Measurements from ENCODE around the gene METTL16.
"Not testable (repeated sequence)": the region's sequence is repeated elsewhere in the genome, so short reads cannot be mapped to it uniquely, and the experiment has no call there.

Gene METTL16, protein sequence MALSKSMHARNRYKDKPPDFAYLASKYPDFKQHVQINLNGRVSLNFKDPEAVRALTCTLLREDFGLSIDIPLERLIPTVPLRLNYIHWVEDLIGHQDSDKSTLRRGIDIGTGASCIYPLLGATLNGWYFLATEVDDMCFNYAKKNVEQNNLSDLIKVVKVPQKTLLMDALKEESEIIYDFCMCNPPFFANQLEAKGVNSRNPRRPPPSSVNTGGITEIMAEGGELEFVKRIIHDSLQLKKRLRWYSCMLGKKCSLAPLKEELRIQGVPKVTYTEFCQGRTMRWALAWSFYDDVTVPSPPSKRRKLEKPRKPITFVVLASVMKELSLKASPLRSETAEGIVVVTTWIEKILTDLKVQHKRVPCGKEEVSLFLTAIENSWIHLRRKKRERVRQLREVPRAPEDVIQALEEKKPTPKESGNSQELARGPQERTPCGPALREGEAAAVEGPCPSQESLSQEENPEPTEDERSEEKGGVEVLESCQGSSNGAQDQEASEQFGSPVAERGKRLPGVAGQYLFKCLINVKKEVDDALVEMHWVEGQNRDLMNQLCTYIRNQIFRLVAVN

DNA sequence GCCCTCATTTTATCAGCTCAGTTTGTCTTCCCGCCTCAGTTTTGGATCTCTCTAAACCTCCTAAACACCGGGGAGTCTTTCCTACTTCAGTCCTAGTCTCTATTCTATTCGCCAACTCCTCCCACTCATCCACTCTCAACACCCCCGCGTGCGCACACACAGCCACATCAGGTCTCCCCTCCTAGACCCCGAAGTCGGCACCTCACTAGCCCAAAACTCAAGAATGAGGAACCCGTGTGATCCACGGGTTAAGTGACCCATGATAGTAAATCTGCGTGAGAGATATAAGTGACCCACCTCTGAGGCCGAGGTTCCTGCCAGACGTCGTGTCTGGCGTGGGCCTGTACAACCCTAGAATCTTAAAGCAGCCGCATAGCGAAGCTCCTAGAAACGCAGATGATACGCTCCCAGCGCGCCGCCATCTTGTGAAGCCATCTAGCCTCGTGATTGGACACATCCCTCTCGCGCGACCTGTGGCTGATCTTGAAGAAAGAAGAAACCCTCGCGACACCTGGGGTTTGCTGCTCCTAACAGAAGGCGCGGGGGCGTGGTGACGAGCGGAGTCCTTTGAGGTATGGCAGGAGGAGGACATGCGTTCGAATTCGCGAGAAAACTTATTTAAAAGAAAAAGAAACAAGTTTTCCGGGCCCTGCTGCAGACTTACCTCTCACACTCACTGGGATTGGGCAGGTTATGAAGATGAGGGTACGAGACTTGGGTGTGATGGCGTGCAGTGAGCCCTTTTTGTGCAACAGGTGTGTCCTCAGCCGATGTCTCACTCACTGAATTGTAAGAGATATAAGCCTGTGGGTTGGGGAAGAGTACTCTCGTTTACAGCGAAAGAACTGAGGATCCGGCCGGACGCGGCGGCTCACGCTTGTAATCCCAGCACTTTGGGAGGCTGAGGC, at the start of gene METTL16:
Gene METTL16, minus strand, starts transcription at position 427 of the 908 bp plus-strand sequence. CDS start 9,557 bp downstream, outside the sequence.
- peak; percentile 98 for DNase-seq (ENCODE audit: low spot score)

DNA sequence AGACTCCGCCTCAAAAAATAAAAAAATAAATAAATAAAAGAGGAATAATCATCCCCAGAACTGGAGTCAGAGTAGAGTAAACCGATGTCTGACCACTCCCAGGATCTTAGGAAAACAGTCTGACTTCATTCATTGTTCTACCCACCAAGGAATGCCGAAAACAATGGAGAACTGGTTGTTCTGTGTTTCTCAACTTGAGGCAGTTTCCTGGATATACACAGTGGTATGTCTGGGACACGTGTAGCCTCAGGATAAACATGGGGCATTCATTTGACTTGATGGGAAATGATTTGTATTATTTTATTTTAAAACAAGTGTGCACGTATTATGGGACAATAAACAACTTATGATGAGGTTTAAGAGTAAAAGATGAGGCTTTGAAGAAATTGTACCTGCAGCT, 49.0 kb upstream of the METTL16 start:
- no peak for DNase-seq (ENCODE audit: low spot score)

DNA sequence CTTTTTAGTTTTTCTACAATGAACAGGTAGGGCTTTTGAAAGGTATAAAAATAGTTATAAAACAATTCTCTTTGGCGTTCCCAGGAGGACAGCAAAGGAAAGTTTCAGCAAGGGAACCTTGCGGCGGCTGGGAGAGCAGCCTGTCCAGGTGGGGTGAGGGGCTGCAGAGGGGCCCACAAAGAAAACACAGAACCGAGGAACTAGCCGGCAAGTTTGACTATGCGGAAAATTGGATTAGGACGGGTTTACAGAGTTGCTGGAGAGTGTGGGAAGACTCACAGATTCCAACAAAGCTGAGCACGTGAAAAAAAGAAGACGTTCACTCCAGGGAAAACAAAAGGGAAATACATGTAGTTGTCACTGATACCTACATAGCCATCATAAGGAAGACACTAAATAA, 40.2 kb upstream of the METTL16 start:
- no peak for DNase-seq (ENCODE audit: low spot score)

DNA sequence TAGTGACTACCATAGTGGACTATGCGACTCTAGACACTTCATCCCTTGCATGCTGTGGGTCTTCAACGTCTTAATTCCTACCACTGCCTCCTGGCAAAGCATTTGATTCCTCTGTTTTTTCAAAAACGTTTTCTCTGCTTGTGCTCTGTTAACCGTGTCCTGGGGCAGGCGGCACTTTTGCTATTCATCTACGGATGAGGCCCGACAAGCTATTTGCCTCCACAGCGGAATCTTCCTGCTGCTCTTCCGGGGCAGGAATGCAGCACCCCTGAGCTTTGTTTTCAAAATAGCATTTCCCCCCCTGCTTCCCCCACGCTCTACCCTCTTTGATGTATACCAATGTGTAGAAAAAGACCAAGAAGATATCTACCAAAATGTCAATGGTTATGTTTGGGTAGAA, 39.8 kb upstream of the METTL16 start:
- DNase-seq (ENCODE audit: low spot score) = no peak

DNA sequence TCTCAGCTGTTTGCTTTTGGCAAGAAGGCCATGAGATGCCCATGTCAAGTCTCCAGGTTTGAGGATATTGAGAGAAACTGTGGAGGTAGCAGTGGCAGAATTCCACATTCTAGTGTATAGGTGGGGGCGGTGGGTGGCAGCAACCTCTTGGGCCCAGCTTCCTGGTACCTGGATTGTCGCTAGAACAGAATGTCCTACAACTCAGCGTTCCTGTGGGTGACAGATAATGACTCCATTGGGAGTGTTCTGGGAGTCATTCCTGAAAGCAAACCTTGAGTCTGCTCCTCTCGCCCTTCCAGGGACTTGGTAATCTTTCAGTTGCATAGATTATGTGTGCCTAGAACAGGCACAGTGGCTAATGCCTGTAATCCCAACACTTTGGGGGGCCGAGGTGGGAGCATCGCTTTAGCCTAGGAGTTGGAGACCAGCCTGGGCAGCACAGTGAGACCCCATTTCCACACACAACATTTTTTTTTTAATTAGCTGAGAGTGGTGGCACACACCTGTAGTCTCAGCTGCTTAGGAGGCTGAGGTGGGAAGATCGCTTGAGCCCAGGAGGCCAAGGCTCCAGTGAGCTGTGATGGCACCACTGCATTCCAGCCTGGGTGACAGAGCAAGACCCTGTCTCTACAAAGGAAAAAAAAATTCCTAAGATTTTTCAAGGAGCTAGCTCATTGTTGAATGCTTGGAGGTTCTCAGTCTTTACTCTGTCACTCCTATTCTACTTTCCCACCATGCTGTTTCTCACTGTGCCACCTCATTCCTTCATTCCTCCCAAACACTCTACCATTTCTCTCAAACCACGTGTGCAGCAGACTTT, 37.9 kb upstream of the METTL16 start:
- no peak for DNase-seq (ENCODE audit: low spot score)

DNA sequence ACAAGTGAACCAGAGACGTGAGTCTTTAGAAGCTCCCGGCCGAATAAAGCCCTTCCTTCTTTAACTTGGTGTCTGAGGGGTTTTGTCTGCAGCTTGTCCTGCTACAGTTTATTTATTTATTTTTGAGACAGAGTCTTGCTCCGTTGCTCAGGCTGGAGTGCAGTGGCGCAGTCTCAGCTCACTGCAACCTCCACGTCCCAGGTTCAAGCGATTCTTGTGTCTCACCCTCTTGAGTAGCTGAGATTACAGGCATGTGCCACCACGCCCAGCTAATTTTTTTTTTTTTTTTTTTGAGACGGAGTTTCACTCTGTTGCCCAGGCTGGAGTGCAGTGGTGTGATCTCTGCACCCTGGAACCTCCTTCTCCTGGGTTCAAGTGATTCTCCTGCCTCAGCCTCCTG, 36.3 kb upstream of the METTL16 start:
- DNase-seq (ENCODE audit: low spot score) = not testable (repeated sequence)

DNA sequence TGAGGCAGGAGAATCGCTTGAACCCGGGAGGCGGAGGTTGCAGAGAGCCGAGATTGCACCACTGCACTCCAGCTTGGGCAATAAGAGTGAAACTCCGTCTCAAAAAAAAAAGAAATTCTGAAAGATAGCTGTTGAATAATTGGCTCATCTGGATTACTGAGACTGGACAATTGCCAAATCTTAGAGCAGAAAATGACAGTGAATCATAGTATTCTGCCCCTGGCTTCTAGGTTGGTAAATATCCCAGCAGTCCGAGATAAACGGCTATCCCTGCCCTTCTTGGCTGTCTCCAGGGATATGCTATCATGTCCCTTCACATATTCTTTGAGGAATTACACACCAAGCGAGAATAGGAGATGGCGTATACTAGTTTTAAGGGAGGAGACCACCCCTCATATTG, 35.5 kb upstream of the METTL16 start:
- DNase-seq (ENCODE audit: low spot score) = peak; percentile 55

DNA sequence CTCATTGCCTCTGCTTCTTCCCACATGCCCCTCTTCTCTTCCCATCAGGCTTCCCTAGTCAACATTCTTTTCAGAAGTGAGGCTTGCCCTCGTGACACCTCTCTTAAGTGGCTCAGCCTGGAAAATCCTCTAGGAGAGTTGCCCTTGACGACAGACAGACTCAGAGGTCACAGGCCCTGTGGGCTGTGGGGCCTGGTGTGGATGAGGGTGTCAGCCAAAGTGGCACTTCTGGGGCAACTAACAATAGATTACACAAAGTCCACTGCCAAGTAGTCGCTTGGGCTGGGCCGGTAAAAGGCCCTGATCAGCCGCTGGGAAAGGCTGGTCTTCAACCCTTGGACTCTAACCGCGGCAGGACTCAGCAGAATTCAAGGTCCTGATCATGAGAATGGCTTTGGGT, 33.7 kb upstream of the METTL16 start:
- no peak for DNase-seq (ENCODE audit: low spot score)

DNA sequence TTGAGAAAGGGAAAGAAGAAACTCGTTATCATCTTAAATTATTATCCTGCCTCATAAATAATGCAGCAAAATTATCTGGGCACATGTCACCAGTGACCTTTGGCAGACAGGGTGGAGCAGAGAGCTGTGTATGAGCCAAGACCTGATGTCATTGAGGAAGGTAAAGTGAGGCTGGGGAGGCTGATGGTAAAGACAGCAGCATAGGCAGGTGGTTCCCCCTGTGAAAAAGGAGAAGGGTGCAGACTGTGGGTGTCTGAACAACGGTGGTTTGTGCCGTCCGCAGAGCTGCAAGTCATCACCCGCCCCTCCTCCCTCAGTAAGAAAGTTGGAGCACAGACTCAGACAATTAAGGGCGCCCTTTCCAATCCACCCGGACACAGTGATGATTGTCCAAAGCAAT, 30.8 kb upstream of the METTL16 start:
- no peak for DNase-seq (ENCODE audit: low spot score)

DNA sequence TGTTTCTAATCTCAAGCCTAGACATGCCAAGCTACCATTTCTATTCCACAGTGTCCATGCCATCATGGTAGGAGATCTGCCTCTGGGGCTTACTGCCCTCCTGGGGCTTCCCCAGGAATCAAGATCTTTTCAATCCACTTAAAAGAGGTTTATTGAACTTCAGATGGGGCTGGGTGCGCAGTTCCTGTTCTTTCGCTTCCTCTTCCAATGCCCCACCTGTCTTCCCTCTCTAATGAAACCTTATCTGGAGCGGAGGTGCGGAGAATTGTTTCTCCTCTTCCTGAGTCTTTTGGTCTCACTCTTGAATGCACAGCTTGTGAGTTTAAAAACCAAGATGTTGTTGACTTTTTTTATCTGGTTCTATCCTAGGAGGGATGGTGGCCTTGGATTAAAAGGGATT, 30.4 kb upstream of the METTL16 start:
- DNase-seq (ENCODE audit: low spot score) = no peak

DNA sequence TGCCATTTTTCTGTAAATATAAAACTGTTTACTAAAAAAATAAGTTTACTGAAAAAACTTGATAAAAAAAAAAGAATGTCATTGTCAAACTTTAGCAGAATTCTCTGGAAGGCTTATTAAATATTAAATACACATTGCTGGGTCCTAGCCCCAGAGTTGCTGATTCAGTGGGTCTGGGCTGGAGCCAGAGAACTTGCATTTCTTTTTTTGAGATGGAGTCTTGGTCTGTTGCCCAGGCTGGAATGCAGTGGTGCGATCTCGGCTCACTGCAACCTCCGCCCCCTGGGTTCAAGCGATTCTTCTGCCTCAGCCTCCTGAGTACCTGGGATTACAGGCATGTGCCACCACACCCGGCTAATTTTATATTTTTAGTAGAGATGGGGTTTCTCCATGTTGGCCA, 25.9 kb upstream of the METTL16 start:
- not testable (repeated sequence) for DNase-seq (ENCODE audit: low spot score)

DNA sequence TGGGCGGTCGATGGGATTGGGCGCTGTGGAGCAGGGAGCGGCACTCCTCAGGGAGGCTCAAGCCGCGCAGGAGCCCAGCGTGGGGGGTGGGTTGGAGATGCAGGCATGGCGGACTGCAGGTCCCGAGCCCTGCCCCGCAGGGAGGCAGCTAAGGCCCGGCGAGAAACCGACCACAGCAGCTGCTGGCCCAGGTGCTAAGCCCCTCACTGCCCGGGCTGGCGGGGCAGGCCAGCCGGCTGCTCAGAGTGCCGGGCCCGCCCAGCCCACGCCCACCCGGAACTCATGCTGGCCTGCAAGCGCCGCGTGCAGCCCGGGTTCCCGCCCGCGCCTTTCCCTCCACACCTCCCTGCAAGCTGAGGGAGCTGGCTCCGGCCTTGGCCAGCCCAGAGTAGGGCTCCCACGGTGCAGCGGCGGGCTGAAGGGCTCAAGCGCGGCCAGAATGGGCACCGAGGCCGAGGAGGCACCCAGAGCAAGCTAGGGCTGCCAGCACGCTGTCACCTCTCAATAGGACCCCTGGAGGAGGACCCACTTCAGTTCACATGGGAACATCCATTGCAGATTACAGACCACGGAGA, 20.5 kb upstream of the METTL16 start:
- no peak for DNase-seq (ENCODE audit: low spot score)

DNA sequence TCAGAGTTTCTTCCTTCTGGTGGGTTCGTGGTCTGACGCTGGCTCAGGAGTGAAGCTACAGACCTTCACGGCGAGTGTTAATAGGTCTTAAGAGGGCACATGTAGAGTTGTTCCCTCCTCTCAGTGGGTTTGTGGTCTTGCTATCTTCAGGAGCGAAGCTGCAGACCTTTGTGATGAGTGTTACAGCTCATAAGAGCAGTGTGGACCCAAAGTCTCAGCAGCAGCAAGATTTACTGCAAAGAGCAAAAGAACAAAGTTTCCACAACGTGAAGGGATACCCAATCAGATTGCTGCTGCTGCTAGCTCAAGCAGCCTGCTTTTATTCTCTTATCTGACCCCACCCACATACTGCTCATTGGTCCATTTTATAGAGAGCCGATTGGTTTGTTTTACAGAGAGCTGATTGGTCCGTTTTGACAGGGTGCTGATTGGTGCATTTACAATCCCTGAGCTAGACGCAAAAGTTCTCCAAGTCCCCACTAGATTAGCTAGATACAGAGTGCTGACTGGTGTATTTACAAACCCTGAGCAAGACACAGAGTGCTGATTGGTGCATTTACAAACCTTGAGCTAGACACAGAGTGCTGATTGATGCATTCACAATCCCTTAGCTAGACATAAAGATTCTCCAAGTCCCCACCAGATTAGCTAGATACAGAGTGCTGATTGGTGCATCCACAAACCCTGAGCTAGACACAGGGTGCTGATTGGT, 19.7 kb upstream of the METTL16 start:
- not testable (repeated sequence) for DNase-seq (ENCODE audit: low spot score)

DNA sequence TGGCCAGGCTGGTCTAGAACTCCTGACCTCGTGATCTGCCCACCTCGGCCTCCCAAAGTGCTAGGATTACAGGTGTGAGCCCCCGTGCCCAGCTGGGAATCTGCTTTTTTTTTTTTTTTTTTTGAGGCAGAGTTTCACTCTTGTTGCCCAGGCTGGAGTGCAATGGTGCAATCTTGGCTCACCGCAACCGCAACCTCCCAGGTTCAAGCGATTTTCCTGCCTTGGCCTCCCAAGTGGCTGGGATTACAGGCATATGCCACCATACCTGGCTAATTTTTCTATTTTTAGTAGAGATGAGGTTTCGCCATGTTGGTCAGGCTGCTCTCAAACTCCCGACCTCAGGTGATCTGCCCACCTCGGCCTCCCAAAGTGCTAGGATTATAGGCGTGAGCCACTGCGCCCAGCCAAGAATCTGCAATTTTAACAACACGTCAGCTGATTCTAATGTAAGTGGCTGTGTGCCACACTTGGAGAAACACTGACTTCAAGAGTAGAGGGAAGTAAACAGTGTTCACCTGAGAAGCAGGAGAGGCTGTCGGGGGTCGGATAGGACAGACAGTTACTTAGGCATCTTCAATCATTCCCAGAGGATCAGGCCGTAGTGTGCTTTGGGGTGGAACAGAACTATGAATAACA, 10.2 kb upstream of the METTL16 start:
- not testable (repeated sequence) for DNase-seq (ENCODE audit: low spot score)

DNA sequence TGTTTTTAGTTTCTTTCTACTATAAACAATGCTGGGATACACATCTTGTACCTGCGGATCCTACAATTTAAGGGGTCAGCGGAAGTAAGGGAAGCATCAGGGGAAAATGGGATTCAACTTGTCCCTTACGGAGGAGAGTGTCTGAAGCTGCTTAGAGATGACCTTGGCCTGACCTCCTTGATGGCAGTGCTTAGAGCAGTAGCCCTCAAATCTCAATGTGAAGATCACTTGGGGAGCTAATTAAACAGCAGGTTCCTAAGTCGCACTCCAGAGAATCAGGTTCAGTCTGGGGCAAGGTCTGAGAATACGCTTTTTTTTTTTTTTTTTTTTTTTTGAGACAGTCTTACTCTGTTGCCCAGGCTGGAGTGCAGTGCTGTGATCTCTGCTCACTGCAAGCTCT, 9.6 kb upstream of the METTL16 start:
- DNase-seq (ENCODE audit: low spot score) = no peak

DNA sequence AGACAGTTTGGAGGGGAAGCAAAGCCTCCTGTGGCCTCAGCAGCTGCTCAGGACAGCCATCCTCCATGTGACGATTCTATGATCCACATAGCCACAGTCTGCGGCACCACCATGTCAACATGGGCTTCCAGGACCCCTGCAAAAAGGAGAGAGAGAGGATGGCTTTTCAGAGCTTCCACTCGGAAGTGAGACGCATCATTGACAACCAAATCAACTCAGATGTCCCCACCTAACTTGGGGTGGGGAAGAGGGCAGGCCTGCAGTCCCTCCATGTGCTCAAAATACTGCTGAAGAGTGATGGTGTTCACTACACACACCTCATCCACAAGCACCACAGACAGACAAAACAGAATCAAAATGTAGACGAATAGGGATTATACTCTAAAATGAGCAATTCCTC, 5.9 kb upstream of the METTL16 start:
- DNase-seq (ENCODE audit: low spot score) = no peak

DNA sequence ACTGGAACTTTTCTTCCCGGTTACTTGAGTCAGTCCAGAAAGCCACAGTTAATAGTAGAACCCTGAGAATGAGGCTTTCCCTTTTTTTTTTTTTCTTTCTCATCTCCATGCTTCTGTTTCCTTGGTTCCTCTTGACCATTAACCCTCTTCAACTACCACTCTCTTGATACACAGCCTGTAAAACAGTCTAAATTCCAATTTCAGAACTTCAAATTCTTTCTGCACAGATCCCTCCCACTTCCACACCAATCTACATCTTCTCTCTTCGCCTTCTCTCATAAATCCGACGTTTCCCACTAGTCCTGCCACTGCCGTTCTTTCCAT, 588 bp downstream of the METTL16 start:
- DNase-seq (ENCODE audit: low spot score) = peak; percentile 14

DNA sequence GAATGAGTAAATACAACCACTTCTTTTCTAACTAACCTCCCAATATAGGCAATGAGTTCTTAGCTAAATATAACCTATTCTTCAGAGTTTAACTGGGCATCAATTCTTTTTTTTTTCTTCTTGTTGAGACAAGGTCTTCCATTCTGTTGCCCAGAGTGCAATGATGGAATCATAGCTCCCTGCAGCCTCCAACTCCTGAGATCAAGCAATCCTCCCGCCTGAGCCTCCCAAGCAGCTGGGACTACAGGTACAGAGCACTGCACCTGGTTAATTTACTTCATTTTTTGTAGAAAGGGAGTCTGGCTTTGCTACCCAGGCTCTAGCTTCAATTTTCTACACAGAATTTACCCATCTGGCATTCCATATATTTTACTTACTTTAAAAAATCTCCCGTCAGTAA, 1.1 kb downstream of the METTL16 start:
- no peak for DNase-seq (ENCODE audit: low spot score)

DNA sequence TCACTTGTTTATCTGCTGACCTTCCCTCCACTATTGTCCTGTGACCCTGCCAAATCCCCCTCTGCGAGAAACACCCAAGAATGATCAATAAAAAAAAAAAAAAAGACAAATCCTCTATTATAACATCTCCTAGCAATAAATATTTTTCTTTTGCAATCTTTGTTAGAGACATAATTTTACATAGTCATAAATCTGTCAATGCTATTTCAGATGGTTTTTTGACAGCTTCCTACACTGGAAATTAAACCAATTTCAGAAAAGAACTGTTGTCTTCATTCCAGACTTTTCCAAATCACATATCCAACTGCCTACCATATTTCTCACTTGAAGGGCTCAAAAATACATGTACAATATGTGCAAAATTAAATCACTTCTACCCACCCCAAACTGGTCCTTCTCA, 3.7 kb downstream of the METTL16 start:
- DNase-seq (ENCODE audit: low spot score) = no peak

DNA sequence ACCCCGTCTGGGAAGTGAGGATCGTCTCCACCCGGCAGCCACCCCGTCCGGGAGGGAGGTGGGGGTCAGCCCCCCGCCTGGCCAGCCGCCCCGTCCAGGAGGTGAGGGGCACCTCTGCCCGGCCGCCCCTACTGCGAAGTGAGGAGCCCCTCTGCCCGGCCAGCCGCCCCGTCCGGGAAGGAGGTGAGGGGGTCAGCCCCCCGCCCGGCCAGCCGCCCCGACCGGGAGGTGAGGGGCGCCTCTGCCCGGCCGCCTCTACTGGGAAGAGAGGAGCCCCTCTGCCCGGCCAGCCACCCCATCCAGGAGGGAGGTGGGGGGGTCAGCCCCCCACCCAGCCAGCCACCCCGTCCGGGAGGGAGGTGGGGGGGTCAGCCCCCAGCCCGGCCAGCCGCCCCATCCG, 4.7 kb downstream of the METTL16 start:
- not testable (repeated sequence) for DNase-seq (ENCODE audit: low spot score)

DNA sequence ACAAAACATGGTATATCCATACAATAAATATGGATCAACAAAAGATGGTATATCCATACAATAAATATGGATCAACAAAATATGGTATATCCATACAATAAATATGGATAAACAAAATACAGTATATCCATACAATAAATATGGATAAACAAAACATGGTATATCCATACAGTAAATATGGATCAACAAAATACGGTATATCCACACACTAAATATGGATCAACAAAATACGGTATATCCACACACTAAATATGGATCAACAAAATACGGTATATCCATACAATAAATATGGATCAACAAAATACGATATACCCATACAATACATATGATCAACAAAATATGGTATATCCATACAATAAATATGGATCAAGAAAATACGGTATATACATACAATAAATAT, 8.1 kb downstream of the METTL16 start:
- DNase-seq (ENCODE audit: low spot score) = no peak

Measured in AG08395 (cell line).